Cerebellar cortex (tissue), 1 donor: ENCODE measurements around the gene RETN.

Experiments
- DNase-seq: peaks from one replicate; pipeline ENCODE4 v3.0.0-alpha.2; 2015; ENCODE audit warnings: low spot score

Gene RETN

DNA sequence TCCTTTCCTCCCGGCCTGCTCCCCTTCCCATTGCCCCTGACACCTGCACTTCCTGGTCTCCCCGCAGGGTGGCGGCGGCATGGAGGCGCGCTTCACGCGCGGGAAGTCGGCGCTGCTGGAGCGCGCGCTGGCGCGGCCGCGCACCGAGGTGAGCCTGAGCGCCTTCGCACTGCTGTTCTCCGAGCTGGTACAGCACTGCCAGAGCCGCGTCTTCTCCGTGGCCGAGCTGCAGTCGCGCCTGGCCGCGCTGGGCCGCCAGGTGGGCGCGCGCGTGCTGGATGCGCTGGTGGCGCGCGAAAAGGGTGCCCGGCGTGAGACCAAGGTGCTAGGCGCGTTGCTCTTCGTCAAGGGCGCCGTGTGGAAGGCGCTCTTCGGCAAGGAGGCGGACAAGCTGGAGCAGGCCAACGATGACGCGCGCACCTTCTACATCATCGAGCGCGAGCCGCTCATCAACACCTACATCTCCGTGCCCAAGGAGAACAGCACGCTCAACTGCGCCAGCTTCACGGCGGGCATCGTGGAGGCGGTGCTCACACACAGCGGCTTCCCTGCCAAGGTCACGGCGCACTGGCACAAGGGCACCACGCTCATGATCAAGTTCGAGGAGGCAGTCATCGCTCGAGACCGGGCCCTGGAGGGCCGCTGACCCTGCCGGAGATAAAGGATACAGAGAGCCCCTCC is 13.5 kb downstream of the RETN start:
- peak; percentile 18 for DNase-seq

DNA sequence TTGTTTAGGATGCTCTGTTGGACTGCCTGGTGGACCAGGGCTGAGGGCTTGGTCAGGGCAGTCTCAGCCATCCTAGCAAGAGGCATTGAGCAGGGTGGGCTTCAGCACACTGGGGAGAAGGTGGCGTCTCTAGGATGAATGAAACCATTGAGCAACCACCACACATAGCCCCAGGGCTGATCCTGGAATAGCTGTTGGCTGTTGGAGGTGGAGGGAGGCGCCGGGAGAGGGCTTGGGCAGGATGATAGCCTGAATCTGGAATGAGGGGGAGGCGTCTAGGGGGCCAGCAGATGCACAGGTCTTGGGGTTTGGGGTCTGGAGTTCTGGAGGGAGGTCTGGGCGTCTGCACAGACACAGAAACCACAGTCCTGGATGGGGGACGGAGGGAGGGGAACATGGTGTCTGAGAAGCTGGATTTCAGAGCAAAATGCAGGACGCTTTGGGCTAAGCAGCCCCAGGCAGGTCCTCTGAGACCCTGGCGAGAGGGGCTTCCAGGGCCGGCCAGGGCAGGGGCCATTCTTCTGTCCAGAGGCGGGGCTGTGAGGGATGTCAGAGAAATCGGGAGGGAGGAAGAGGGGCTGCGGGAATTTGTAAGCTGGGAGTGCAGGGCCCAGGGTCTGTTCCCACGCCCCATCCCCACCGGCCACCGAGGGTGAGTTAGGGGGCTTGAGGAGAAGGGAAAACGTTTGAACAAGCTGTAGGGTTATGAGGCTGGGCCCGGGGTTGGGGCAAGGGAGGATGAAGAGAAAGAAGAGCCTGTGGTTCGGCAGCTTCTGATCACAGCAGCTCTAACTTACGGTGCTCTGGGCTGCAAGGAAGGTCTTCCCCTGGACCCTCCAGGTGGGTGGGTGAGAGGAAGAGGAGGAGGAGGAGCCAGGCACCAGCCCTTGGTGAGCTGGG is 16.9 kb downstream of the RETN start:
- DNase-seq: no peak

DNA sequence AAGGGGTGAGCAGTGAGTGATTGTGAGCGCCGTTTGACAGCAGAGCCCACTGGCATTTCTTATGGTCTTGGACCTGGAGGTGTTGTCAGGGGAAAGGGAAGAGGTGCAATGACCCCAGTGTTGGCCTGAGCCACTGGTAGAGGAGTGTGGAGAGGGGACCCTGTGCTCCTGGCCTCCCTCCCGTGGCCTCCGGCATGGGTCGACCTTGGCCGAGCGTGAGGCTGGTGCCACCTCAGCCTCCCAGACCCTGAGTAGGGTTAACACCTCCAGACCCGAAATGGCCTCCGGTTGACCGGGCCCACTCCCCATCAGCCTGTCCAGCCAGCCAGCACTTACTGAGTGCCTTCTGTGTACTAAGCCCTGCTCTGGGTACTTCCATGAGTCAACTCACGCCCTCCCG is 18.3 kb downstream of the RETN start:
- DNase-seq: no peak

DNA sequence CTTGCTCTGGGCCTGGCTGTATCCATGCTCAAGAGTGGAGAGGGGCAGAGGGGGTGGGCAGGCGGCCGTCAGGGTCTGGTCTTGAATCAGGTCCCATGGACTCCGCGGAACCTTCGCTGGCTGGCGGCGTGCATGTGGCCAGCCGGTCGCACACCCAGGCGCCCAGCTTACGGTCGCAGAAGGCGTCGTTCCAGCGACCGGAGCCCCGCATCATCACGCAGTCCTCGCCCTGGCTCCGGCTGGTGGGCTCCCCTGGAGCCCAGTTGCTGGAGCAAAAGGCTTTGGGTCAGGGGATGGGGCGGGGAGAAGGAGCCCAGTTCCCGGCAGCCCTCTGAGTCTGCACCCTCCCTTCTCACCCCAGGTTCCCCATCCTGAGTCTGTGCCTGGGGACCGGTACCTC is 20.3 kb downstream of the RETN start:
- DNase-seq: no peak

DNA sequence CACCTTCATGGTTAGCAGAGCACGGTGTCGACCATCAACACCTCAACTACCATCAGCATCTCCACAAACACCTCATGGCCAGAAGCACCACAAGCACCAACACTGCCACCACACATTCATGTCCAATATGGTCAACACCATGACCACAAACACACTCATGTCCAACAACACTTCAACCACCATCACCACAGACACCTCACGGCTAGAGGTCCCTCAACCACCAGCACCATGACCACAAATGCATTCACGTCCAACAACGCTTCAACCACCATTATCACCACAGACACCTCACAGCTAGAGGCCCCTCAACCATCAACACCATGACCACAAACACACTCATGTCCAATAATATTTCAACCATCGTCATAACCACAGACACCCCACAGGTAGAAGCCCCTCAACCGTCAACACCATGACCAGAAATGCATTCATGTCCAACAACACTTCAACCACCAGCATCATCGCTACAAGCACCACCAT is 22.0 kb downstream of the RETN start:
- DNase-seq: no peak

DNA sequence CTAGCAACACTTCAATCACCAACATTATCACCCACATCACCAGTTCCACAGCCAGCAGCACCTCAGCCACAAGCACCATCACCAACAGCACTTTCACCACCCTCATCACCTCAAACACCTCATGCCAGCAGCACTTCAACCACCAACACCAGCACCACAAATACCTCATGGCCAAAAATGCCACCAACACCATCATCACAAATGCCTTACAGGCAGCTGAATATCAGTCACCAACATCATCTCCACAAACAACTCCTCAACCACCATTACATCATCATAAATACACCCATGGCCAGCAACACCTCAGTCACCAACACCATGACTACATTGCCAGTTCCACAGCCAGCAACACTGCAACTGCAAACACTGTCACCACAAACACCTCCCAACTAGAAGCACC is 22.6 kb downstream of the RETN start:
- no peak for DNase-seq

DNA sequence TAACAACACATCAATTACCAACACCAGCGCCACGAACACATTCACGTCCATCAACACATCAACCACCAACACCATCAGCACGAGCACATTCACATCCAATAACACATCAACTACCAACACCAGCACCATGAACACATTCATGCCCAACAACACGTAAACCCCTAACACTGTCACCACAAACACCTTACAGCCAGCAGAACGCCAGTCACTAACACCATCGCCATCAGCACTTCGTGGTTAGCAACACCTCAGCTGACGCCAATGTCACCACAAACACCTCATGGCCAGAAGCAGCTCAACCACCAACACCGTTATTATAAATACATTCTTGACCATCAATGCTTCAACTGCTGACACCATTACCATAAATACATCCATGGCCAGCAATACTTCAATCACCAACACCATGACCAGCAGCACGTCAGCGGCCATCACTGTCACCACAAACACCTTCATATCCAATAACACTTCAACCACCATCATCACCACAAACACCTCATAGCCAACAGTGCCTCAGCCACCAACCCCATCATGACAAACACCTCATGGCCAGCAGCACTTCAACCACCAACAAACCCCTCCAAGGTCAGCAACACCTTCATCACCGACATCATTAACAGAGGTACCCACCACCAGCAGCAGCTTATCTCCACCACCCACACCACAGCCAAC is 23.7 kb downstream of the RETN start:
- DNase-seq: no peak

DNA sequence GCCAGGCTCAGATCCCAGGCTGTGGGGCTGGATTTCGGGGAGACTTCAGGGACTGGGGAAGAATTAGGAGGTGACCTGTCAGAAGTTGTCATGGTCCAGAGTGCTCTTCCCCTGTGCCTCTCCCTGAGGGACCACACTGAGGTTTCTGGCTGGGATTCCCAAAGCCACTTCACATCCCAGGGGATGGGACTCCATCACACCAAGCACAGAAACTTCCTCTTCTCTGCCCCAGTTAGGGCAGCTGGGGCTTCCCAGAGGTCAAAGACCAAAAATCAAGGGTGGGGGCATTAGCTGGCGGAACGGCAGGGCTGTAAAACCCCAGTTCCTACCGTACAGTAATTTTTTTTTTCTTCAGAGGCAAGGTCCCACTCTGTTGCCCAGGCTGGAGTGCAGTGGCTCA is 25.6 kb downstream of the RETN start:
- no peak for DNase-seq

DNA sequence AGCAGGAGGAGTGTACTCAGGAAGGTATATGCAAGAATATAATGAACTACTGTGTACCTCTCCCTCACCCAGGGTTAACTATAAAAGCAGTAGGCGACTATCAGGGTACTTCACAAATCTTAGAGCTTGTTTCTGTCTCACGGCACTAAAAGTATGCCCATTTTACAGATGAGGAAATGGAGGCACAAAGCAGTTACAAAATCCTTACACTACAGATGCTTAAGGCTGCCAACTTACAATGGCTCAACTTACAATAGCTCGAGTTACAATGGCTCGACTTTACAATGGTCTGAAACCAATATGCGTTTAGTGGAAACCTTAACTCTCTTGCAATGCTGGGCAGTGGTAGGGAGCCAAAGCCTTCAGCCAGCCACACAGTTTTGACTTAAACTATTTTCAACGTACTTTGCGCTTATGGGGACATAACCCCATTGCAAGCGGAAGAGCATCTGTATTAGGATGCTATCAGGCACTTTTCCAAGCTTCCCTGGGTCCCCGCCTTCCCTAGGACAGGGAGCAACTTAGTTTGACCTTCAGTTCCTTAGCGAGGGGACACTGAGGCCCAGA is 29.0 kb downstream of the RETN start:
- no peak for DNase-seq

DNA sequence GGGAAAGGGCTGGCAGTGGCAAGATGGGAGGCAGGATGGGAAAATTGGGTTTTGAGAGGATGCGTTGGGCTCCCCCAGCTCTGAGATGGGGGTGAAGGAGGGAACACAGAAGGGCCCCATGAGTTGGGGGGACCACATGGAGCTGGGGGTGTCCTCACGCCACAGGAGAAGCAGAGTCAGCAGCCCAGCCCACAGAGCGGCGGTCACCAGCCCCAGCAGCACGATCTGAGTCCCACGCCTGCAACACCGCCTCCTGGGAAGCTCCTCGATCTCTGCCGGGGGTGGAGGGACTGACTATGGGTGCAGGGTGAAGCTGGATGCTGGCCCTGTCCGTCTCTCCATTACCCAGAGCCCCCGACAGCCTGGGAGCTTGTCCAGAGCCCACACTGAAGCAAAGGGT is 29.7 kb downstream of the RETN start:
- no peak for DNase-seq

DNA sequence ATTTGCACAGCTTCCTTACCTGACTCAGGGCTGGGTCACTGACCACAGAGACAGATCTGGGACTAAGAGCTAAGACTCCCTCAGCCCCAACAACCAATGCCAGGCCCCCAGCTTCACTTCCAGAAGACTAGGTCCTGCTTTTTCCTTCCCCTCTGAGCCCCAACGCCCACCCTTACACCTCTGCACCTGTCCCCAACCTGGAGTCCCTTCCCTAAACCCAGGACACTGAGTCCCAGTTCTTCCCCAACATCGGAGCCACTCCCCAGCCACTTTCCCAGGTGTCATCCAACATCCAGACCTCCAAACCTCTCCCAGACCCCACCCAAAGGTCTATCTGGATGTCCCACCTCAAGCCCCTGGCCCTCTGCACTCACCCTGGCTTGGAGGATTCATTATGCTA is 30.2 kb downstream of the RETN start:
- DNase-seq: no peak

DNA sequence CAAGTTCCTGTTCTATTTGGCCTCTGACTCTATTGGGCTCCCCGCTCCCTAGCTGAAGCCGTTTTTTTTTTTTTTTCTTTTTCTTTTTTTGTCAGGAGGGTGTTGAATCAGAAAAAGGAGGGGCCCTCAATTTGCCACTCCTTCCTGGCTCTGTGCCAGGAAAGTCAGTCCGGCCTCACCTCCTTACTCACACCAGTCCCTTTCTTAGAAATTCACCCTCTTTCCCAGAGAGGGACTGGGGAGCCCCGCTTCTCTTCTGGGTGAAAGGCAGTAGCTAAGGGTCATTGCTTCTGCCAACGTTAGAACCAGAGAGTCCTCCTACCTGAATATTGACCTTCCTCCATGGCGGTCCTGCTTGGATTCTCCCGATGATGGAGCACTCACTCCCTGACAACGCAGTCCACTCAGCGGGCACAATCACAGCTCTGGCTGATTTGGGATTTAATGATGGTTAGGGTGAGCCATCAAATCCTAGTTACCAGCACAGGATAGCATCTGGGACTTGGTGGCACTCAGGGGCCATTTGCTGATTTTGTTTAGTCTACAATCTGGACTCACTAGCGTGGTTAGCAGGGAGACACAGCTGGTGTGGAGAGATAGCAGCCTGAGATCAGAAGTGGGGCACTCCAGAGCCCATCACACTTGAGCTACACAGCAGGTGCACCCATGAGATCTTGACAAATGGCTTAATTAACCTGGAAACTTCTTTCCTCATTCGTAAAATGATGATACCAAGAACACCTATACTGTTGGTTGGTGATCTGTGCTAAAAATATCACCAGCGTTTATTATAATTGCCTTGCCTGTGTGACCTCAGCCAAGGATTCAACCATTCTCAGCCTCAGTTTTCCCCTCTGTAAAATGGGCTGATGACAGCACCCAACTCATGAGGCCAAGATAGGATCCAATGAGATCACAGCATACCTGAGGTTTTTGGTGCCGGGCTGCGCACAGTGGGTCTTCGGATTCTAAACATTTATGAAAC is 30.9 kb downstream of the RETN start:
- no peak for DNase-seq

DNA sequence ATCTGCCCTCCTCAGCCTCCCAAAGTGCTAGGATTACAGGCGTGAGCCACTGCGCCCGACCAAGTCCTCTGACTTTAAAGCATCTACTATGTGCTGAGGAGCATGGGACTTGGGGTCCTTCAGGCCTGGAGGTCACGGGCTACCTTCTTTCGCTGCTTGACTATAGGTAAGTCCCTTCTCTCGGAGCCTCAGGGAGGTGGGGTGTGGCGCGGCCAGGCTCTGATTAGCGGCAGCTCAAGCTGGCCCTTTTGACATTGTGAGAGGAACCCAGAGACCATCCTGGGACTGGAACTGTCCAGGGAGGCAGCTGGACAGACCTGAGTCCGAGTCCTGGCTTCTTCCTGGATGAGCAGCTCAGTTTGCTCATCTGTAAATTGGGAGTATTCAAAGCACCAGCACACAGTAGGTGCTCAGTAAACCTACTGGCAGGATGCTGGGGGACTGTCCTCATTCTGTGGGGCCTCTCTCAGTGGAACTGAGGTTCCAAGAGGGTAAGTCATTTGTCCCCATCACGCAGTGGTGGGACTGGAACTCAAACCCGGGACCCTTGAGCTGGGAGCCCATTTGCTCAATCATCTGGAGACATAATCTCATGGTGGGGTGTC is 32.3 kb downstream of the RETN start:
- no peak for DNase-seq

DNA sequence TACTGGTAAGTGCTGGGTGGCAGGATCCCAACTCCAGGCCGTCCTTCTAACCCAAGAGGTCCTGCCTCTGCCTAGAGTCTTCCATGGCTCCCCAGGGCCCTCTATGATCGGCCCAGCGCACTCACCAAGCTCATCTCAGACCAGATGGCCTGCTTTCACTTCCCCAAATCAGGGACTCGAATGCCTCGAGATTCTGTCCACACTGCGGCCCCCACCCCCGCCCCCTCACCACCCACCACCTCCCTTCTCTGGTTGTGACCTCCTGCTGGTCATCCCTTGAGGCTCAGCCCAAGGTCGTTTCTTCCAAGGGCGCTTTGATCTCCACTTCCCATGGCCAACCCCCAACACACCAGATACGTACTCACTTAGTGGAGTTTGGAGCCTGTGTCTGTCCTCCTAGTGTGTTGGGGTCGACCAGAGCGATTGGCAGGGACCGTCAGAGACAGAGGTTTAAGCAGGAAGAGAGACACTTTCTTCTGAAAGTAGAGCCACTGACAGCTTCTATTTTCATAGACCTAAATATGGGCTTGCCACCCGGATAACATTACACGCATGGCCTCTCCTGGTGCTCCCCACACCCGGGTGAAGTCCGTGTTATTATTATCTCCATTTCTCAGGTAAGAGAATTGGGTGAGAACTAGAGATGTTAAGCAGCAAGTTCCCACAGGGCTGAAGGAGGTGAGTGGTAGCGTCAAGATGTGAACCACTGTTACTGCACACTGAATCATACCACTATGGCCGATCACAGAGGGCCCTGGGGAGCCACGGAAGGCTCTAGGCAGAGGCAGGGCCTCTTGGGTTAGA is 33.0 kb downstream of the RETN start, which contains the start of gene FCER2:
Gene FCER2, minus strand, starts transcription at position 478 of the 804 bp plus-strand sequence. CDS start 2,371 bp downstream, outside the sequence.
- no peak for DNase-seq

DNA sequence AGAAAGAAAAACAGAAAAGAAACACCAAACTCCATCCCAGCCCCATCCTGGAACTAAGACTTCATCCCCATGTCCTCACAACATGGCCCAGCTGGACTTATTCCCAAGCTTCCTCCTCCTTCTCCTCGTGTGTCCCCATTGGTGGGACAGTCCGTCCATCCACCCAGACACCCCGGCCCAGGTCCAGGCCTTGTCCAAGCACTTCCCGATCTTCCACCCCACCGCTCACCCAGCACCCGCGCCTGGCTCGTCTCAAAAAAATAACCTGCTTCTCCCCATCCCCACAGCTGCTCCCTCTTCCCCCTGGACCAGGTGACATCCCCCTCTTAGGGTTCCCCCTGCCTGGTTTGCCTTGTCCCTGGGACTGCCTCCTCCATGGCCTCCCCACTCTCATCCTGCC is 34.5 kb downstream of the RETN start:
- DNase-seq: no peak

DNA sequence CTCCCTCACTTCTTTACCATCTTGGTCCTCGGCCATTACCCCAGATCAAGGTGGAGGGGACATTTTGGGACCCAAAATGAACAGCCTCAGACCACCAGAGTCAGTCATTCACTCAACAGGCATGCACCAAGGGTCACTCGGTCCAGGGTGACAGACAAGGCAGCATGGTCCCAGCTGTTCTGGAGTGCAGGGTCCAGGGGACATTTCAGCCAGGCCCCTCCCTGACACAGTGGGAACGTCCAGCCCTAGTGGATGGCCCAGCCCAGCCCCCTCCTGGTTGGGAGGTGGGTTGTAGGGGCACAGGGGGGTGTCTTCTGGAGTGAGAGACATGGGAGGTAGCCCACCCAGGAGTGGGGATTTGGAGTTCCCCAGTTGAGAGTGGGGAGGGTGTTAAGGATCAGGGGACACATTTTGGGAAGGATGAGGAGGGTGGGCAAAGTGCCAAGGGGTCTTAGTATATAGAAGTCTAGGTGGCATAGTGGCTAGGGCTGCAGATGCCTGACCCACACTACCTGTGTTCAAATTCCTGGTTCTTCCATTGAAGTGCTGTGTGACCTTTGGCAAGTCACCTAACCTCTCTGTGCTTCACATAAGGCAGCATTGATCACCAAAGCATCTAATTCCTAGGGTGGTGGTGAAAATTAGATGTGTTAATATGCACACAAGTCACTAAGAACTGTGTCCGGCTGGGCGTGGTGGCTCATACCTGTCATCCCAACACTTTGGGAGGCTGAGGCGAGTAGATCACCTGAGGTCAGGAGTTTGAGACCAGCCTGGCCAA is 35.6 kb downstream of the RETN start:
- DNase-seq: no peak

DNA sequence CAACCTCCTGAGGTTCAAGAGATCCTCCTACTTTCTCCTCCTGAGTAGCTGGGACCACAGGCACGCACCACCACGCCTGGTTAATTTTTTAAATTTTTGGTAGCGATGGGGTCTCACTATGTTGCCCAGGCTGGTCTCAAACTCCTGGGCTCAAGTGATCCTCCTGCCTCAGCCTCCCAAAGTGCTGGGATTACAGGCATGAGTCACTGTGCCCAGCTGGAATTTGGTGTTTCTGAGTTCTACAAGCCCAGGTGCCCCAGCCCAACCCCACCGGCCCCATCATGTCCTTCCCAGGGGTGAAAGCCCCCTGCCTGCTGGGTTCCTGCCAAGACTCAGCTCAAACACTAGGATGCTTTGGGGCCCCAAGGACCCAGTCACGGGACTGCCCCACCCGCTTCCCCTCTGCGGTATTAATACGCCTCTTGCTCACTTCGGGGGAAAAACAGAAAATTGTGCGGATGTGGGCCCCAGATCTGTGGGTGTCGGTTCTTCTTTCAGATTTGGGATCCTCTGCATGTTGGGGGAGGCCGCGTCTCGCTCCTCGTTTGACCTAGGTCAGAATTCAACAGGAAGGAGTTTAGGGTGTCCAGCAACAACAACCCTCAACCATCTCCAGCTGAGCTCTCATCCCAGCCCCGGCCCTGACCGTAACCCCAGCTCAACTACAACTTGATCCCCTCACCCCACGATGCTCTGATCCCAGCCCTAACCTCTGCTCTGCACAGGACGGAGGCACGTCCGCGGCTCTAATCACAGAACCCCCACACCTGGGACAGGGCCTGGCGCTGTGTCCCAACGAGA is 36.7 kb downstream of the RETN start:
- DNase-seq: no peak
